ENCODE data around the gene FCRL6. TPM values are rescaled to one million over a fixed set of nuclear protein-coding genes. Genes with fewer than 3 reads are reported as not detected.

FCRL6 gene
- polyA plus RNA-seq, 2 donors: 0.04 to 0.08 TPM

- no peaks in the 10 kb centered on the region for H3K4me1 ChIP-seq (ENCODE audit: control insufficient read depth in 2 of 2, insufficient read depth in 2 of 2, low read length in 1 of 2)
These were observed 27.8 kb downstream of the FCRL6 start for GRCh38 chr1:159829822-159830465.

GRCh38 chr1:159830722-159831121, 28.6 kb downstream of the FCRL6 start:
- Histone ChIP-seq H3K36me3 (ENCODE audit: control insufficient read depth in 2 of 2, insufficient read depth in 2 of 2, low read length in 1 of 2) (peaks cover 0 to 2% of the 10 kb centered on the region in 2 donors), H3K27ac (ENCODE audit: low read depth in 2 of 2, low read length in 1 of 2) (no peak overlapping the region), H3K27me3 (ENCODE audit: control insufficient read depth in 1 of 2, insufficient read depth in 2 of 2, low read length in 2 of 2) (no peaks in the 10 kb centered on the region), H3K4me3 (ENCODE audit: low read depth in 1 of 2, low read length in 2 of 2) (no peak overlapping the region), H3K4me1 (ENCODE audit: control insufficient read depth in 2 of 2, insufficient read depth in 2 of 2, low read length in 1 of 2) (no peaks in the 10 kb centered on the region), H3K9me3 (ENCODE audit: control insufficient read depth in 2 of 2, insufficient read depth in 1 of 2, low read depth in 1 of 2, low read length in 1 of 2) (no peaks in the 10 kb centered on the region)
- WGBS, 2 donors: 82 to 87% methylated on average over 8 of the region's 8 CpGs

More at GRCh38 chr1:159829822-159830465, 27.8 kb downstream of the FCRL6 start:
- H3K27ac ChIP-seq (ENCODE audit: low read depth in 2 of 2, low read length in 1 of 2): no peak overlapping the region
- WGBS, 2 donors: 83 to 85% methylated on average over 18 of the region's 18 CpGs
- H3K27me3 ChIP-seq (ENCODE audit: control insufficient read depth in 1 of 2, insufficient read depth in 2 of 2, low read length in 2 of 2): no peaks in the 10 kb centered on the region
- peaks cover 0 to 2% of the 10 kb centered on the region in 2 donors for H3K36me3 ChIP-seq (ENCODE audit: control insufficient read depth in 2 of 2, insufficient read depth in 2 of 2, low read length in 1 of 2)
- H3K9me3 ChIP-seq (ENCODE audit: control insufficient read depth in 2 of 2, insufficient read depth in 1 of 2, low read depth in 1 of 2, low read length in 1 of 2): no peaks in the 10 kb centered on the region
- no peak overlapping the region for H3K4me3 ChIP-seq (ENCODE audit: low read depth in 1 of 2, low read length in 2 of 2)

GRCh38 chr1:159831412-159832141, 29.4 kb downstream of the FCRL6 start:
- WGBS, 2 donors: 62 to 64% methylated on average over 7 of the region's 7 CpGs
- Histone ChIP-seq H3K4me1 (ENCODE audit: control insufficient read depth in 2 of 2, insufficient read depth in 2 of 2, low read length in 1 of 2) (no peaks in the 10 kb centered on the region), H3K27me3 (ENCODE audit: control insufficient read depth in 1 of 2, insufficient read depth in 2 of 2, low read length in 2 of 2) (no peaks in the 10 kb centered on the region)

GRCh38 chr1:159832309-159832708, 30.1 kb downstream of the FCRL6 start:
- no peak overlapping the region for H3K27ac ChIP-seq (ENCODE audit: low read depth in 2 of 2, low read length in 1 of 2)
- no peaks in the 10 kb centered on the region for H3K9me3 ChIP-seq (ENCODE audit: control insufficient read depth in 2 of 2, insufficient read depth in 1 of 2, low read depth in 1 of 2, low read length in 1 of 2)
- H3K4me1 ChIP-seq (ENCODE audit: control insufficient read depth in 2 of 2, insufficient read depth in 2 of 2, low read length in 1 of 2): no peaks in the 10 kb centered on the region
- H3K4me3 ChIP-seq (ENCODE audit: low read depth in 1 of 2, low read length in 2 of 2): no peak overlapping the region
- 94 to 95% methylated on average over 2 of the region's 2 CpGs for WGBS, 2 donors
- H3K27me3 ChIP-seq (ENCODE audit: control insufficient read depth in 1 of 2, insufficient read depth in 2 of 2, low read length in 2 of 2): no peaks in the 10 kb centered on the region
- H3K36me3 ChIP-seq (ENCODE audit: control insufficient read depth in 2 of 2, insufficient read depth in 2 of 2, low read length in 1 of 2): peaks cover 0 to 4% of the 10 kb centered on the region in 2 donors

More at GRCh38 chr1:159831412-159832141, 29.4 kb downstream of the FCRL6 start:
- Histone ChIP-seq H3K36me3 (ENCODE audit: control insufficient read depth in 2 of 2, insufficient read depth in 2 of 2, low read length in 1 of 2) (peaks cover 0 to 4% of the 10 kb centered on the region in 2 donors), H3K27ac (ENCODE audit: low read depth in 2 of 2, low read length in 1 of 2) (no peak overlapping the region), H3K9me3 (ENCODE audit: control insufficient read depth in 2 of 2, insufficient read depth in 1 of 2, low read depth in 1 of 2, low read length in 1 of 2) (no peaks in the 10 kb centered on the region), H3K4me3 (ENCODE audit: low read depth in 1 of 2, low read length in 2 of 2) (no peak overlapping the region)

DNA sequence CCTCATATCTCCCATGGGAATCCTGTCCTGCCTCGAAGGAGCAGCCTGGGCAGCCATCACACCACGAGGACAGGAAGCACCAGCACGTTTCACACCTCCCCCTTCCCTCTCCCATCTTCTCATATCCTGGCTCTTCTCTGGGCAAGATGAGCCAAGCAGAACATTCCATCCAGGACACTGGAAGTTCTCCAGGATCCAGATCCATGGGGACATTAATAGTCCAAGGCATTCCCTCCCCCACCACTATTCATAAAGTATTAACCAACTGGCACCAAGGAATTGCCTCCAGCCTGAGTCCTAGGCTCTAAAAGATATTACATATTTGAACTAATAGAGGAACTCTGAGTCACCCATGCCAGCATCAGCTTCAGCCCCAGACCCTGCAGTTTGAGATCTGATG, 33.2 kb downstream of the FCRL6 start:
- H3K36me3 ChIP-seq (ENCODE audit: control insufficient read depth in 2 of 2, insufficient read depth in 2 of 2, low read length in 1 of 2): peaks cover 0 to 2% of the 10 kb centered on the region in 2 donors
- H3K4me1 ChIP-seq (ENCODE audit: control insufficient read depth in 2 of 2, insufficient read depth in 2 of 2, low read length in 1 of 2): no peaks in the 10 kb centered on the region
- H3K4me3 ChIP-seq (ENCODE audit: low read depth in 1 of 2, low read length in 2 of 2): no peak overlapping the region
- WGBS, 2 donors: 65 to 72% methylated on average over 3 of the region's 3 CpGs
- H3K27ac ChIP-seq (ENCODE audit: low read depth in 2 of 2, low read length in 1 of 2): no peak overlapping the region
- no peaks in the 10 kb centered on the region for H3K9me3 ChIP-seq (ENCODE audit: control insufficient read depth in 2 of 2, insufficient read depth in 1 of 2, low read depth in 1 of 2, low read length in 1 of 2)
- H3K27me3 ChIP-seq (ENCODE audit: control insufficient read depth in 1 of 2, insufficient read depth in 2 of 2, low read length in 2 of 2): no peaks in the 10 kb centered on the region

- H3K36me3 ChIP-seq (ENCODE audit: control insufficient read depth in 2 of 2, insufficient read depth in 2 of 2, low read length in 1 of 2): peaks cover 0 to 2% of the 10 kb centered on the region in 2 donors
- no peak overlapping the region for H3K4me3 ChIP-seq (ENCODE audit: low read depth in 1 of 2, low read length in 2 of 2)
- WGBS, 2 donors: 81 to 89% methylated on average over 8 of the region's 8 CpGs
These were observed 33.8 kb downstream of the FCRL6 start for GRCh38 chr1:159835862-159836525.

GRCh38 chr1:159838715-159839114, 36.6 kb downstream of the FCRL6 start:
- WGBS, 2 donors: 82 to 92% methylated on average over 1 of the region's 1 CpG
- H3K27ac ChIP-seq (ENCODE audit: low read depth in 2 of 2, low read length in 1 of 2): no peak overlapping the region
- H3K27me3 ChIP-seq (ENCODE audit: control insufficient read depth in 1 of 2, insufficient read depth in 2 of 2, low read length in 2 of 2): no peaks in the 10 kb centered on the region
- no peaks in the 10 kb centered on the region for H3K4me1 ChIP-seq (ENCODE audit: control insufficient read depth in 2 of 2, insufficient read depth in 2 of 2, low read length in 1 of 2)
- H3K9me3 ChIP-seq (ENCODE audit: control insufficient read depth in 2 of 2, insufficient read depth in 1 of 2, low read depth in 1 of 2, low read length in 1 of 2): no peaks in the 10 kb centered on the region
- peaks cover 0 to 2% of the 10 kb centered on the region in 2 donors for H3K36me3 ChIP-seq (ENCODE audit: control insufficient read depth in 2 of 2, insufficient read depth in 2 of 2, low read length in 1 of 2)
- no peak overlapping the region for H3K4me3 ChIP-seq (ENCODE audit: low read depth in 1 of 2, low read length in 2 of 2)

More at GRCh38 chr1:159835862-159836525, 33.8 kb downstream of the FCRL6 start:
- Histone ChIP-seq H3K27me3 (ENCODE audit: control insufficient read depth in 1 of 2, insufficient read depth in 2 of 2, low read length in 2 of 2) (no peaks in the 10 kb centered on the region), H3K9me3 (ENCODE audit: control insufficient read depth in 2 of 2, insufficient read depth in 1 of 2, low read depth in 1 of 2, low read length in 1 of 2) (no peaks in the 10 kb centered on the region), H3K27ac (ENCODE audit: low read depth in 2 of 2, low read length in 1 of 2) (no peak overlapping the region), H3K4me1 (ENCODE audit: control insufficient read depth in 2 of 2, insufficient read depth in 2 of 2, low read length in 1 of 2) (no peaks in the 10 kb centered on the region)

DNA sequence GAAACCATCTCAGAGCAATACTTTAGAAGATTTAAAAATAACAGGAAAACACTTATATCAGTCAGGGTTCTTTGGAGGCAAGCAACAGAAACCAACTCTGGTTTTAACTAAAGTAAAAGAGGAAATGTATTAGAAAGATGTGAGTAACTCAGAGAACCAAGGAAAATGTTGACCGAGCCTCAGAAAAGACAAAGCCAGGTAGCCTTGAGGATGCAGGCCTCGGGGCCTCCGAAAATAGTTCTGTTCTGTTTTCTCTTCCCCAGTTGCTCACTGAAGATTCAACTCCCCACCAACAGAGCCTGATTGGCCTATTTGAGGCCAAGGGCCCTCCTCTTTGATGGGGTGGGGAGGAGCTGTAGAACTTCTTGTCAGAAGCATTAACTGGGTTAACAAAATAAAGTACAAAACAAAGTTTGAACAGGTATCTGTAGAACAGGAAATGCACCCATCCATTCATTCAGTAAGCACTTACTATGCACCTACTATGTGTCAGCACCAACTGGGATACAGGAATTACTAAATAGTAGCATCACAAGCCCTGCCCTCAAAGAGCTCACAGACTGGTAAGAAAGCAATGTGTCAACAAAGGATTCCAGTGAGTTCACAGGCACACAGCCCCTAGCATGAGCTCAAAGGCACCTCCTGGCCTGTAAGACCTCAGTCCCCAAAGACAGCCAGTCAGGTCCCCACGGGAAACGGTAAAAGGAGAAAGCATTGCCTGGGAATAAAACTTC, 37.1 kb downstream of the FCRL6 start:
- Histone ChIP-seq H3K36me3 (ENCODE audit: control insufficient read depth in 2 of 2, insufficient read depth in 2 of 2, low read length in 1 of 2) (peaks cover 0 to 2% of the 10 kb centered on the region in 2 donors), H3K4me3 (ENCODE audit: low read depth in 1 of 2, low read length in 2 of 2) (no peak overlapping the region), H3K27ac (ENCODE audit: low read depth in 2 of 2, low read length in 1 of 2) (no peak overlapping the region), H3K27me3 (ENCODE audit: control insufficient read depth in 1 of 2, insufficient read depth in 2 of 2, low read length in 2 of 2) (no peaks in the 10 kb centered on the region), H3K9me3 (ENCODE audit: control insufficient read depth in 2 of 2, insufficient read depth in 1 of 2, low read depth in 1 of 2, low read length in 1 of 2) (no peaks in the 10 kb centered on the region), H3K4me1 (ENCODE audit: control insufficient read depth in 2 of 2, insufficient read depth in 2 of 2, low read length in 1 of 2) (no peaks in the 10 kb centered on the region)
- 91 to 93% methylated on average over 5 of the region's 5 CpGs for WGBS, 2 donors

- H3K27me3 ChIP-seq (ENCODE audit: control insufficient read depth in 1 of 2, insufficient read depth in 2 of 2, low read length in 2 of 2): no peaks in the 10 kb centered on the region
- no peak overlapping the region for H3K4me3 ChIP-seq (ENCODE audit: low read depth in 1 of 2, low read length in 2 of 2)
- no peaks in the 10 kb centered on the region for H3K9me3 ChIP-seq (ENCODE audit: control insufficient read depth in 2 of 2, insufficient read depth in 1 of 2, low read depth in 1 of 2, low read length in 1 of 2)
- no peaks in the 10 kb centered on the region for H3K4me1 ChIP-seq (ENCODE audit: control insufficient read depth in 2 of 2, insufficient read depth in 2 of 2, low read length in 1 of 2)
- no peak overlapping the region for H3K27ac ChIP-seq (ENCODE audit: low read depth in 2 of 2, low read length in 1 of 2)
- H3K36me3 ChIP-seq (ENCODE audit: control insufficient read depth in 2 of 2, insufficient read depth in 2 of 2, low read length in 1 of 2): no peaks in the 10 kb centered on the region
- 78 to 82% methylated on average over 2 of the region's 2 CpGs for WGBS, 2 donors
These were observed 39.6 kb downstream of the FCRL6 start for GRCh38 chr1:159841749-159842148.
